ENCODE measurements around the gene GNG12. TPM values are rescaled to one million over a fixed set of nuclear protein-coding genes. Genes with fewer than 3 reads are reported as not detected.
"Not testable (repeated sequence)": the region's sequence is repeated elsewhere in the genome, so short reads cannot be mapped to it uniquely, and the experiment has no call there.

The GNG12 gene
- total RNA-seq, 1 experiment from 2014 or later = 360 TPM

DNA sequence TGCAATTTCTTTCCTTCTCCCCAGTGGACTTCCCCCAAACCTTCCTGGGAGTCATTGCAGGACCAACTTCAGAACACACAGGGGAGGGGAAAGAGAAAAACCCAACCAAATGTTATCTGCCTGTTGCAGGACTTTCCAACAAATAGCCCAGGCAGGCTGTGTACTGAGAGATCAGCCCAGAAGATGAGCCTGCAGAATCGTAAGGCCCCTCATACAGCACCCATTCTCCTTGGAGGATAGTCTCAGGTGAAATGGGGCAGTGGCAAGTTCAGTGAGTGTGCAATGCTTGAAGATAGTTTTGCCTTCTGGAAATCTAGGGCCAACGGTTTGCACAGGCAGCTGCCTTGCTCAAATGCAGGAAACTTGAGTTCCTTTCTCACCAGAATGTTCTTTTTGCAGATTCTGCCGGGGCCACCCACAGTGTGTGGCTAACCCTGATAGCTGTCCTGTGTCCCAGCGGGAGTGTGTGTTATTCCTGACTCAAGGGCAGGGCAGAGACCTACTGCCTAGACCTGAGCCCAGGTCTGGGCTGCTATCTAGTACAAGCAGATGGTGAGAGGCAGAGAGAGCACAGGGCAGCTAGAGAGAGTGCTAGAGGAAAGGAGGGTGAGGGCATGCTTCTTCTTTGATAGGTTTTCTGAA, 99.5 kb downstream of the GNG12 start:
- in situ Hi-C loops (cut with HindIII; ENCODE audit: low pct_unique_long_range_greater_than_20kb, low sequenced_read_pairs) = no loop called here
- DNase-seq (ENCODE audit: low read depth, low spot score) = no peak

DNA sequence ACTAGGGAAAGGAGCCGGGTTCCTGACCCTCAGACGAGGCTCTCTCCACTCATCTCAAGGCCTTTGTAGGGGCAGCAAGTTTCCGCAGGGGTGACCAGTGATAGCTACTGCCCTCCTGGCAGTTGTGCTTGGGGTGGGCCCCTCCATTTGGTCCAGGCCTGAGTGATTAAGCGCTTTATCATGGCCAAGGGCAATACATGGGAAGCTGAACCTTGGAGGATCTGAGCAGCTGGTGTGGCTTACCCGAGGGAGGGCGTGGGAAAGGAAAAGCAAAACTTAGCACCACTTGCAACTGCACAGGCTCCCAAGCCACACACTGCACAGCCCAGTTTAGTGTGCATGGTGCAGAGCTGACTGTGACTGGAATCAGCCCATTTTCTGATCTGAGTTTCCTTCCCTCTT, 100.5 kb downstream of the GNG12 start:
- no peak for DNase-seq (ENCODE audit: low read depth, low spot score)
- in situ Hi-C loops (cut with HindIII; ENCODE audit: low pct_unique_long_range_greater_than_20kb, low sequenced_read_pairs) = no loop called here

DNA sequence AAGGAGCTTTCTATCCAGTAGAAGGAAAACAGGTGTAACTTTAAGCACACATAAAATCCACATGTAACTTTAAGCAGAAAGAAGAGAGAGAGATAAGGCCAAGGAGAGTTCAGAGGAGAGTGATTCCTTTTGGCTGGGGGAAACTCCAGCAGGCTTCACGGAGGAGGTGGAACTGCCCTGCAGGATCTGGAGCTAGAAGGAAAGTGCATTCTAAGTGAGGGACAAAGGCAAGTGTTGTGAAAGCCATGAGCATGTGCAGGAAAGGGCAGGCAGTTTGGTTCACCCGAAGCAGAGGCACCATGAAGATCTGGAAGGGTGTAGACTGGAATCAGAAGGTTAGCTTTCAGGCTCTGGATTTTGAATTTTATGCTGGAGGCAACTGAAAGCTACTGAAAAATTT, 101.9 kb downstream of the GNG12 start:
- in situ Hi-C loops (cut with HindIII; ENCODE audit: low pct_unique_long_range_greater_than_20kb, low sequenced_read_pairs) = no loop called here
- no peak for DNase-seq (ENCODE audit: low read depth, low spot score)

DNA sequence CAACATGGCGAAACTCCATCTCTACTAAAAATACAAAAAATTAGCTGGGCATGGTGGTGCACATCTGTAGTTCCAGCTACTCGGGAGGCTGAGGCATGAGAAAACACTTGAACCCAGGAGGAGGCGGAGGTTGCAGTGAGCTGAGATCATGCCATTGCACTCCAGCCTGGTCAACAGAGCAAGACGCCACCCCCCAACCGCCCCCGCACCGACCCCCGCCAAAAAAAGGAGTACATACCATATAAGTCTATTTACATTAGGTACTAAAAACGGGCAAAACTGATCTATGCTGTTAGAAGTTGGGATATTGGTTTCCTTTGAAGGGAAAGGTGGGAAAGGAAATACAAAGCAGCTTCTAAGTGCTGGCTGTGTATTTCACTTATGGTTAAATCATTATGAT, 103.0 kb downstream of the GNG12 start:
- in situ Hi-C loops (cut with HindIII; ENCODE audit: low pct_unique_long_range_greater_than_20kb, low sequenced_read_pairs); DNase-seq (ENCODE audit: low read depth, low spot score): not testable (repeated sequence)

DNA sequence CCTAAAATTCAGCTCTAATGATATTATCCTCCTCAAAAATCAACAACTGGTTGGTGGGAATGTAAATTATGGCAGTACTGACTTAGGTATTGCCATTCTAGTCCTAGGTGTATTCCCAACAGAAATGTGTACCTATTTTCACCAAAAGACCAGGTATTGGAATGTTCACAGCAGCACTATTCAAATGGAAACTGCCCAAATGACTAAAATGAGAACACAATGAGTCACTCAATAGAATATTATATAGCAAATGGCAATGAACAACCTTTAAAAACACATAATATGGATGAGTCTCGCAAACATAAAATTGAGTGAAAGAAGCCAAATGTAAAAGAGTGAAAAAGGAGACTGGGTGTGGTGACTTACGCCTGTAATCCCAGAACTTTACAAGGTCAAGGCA, 103.4 kb downstream of the GNG12 start:
- in situ Hi-C loops (cut with HindIII; ENCODE audit: low pct_unique_long_range_greater_than_20kb, low sequenced_read_pairs) = no loop called here
- DNase-seq (ENCODE audit: low read depth, low spot score) = no peak

DNA sequence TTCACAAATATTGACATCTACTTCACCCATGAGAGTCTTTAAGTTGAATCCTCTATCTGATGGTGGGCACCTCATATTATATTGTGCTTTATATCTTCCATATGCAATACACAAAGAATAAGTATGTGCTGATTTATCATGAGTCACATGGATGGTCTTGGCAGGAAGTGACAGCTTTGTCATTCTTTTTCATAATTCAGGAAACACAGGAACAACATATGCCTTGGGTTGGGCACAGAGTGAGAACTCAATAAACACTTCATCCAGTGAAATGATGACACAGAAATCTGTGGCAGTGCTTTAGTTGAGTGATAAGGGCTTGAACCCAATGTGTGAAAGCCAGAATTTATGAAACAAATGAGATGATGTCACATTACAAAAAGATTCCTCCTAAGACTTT, 107.0 kb downstream of the GNG12 start:
- in situ Hi-C loops (cut with HindIII; ENCODE audit: low pct_unique_long_range_greater_than_20kb, low sequenced_read_pairs) = no loop called here
- DNase-seq (ENCODE audit: low read depth, low spot score) = peak; percentile 19

DNA sequence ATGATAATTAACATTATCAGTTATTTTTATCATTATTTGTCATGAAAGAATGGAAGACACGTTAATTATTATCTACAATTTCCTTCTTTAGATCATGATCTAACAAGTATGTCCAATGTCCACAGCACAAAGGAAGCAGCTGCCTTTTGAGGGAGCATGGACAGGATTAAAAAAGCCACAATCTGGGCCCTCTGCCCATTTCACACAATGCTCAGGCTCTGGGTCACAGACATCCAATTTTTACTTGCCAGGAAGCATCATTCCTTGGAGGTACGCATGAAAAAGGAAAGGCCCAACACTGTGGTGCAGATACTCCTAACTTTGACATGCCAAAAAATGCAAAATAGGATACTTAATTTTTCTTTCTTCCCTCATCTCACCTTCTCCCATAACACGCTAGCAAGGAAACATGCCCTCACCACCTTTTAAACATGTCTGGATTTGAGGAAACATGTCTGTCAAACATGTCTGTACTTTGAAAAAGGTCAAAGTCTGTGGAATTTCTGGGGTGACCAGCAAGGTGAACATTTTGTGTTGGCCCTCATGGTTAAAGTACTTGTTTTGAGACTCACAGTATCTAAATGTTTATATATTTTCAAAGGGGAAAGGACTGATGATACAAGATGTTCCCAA, 108.2 kb downstream of the GNG12 start:
- in situ Hi-C loops (cut with HindIII; ENCODE audit: low pct_unique_long_range_greater_than_20kb, low sequenced_read_pairs) = no loop called here

DNA sequence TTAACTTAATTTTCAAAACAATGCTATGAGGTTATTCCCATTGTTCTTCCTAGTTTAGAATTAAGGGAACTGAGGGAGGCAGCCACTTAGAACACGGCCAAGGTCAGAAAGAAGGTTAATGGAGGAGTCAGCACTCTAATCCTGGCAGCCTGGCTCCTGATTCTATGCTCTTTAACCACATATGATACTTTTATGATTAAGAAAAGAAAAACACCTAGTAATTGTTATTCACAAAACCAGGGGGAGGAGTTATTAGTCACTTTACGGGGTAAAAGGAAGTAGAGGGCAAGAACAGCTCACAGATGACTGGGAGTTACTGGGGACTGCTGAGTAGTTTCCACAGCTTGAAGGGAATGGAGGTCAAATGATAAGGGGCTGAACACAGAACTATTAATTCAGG, 109.6 kb downstream of the GNG12 start:
- in situ Hi-C loops (cut with HindIII; ENCODE audit: low pct_unique_long_range_greater_than_20kb, low sequenced_read_pairs) = no loop called here
- DNase-seq (ENCODE audit: low read depth, low spot score) = no peak

More for the DNA sequence above, 108.2 kb downstream of the GNG12 start:
- DNase-seq (ENCODE audit: low read depth, low spot score) = peak; percentile 69

DNA sequence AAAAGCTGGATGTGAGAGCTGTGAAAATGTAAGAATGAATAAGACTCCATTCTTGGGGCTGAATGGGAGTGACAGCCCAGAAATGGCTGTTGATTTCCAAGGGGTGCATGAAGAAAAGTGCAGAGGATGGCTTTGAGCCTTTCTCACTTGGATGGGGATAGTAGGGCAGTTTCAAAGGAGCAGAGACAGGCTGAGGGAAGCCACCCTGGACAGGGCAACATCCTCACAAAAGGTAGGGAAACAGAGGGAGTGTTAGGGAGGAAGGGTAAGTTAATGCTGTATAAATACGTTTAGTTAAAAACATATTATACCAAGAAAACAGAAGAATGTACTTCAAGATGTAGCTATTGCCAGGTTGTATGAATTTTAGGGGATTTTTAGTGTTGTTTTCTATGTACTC, 110.1 kb downstream of the GNG12 start:
- in situ Hi-C loops (cut with HindIII; ENCODE audit: low pct_unique_long_range_greater_than_20kb, low sequenced_read_pairs) = no loop called here
- no peak for DNase-seq (ENCODE audit: low read depth, low spot score)

DNA sequence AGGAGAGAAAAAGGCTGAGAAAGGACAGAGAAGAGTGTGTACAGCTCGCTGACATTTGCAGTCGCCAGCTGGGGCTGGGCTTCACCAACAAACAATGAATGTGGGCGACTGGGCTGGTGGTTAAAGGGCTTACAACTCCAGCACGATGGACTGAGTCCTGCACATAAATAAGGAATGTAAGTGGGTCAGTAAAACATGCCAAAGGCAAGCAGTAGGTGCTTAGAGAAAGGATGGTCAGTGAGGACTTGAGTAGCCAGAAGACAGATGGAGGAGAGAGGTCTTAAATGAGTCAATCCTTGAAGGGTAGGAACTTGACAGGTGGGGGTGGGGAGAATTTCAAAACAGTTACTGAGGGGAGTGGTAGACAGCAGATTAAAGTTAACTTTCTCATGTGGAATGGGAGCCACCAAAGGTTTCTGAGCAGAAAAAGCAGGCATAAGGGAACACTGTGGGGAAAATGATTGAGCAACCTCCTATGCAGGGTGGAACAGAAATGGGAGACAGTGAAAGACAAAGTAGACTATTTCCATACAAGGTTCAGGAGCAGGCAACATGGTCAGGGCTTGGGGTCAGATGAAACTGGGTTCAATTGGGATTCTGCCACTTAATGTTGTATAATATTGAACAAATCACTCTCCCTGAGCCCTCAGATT, 110.8 kb downstream of the GNG12 start:
- in situ Hi-C loops (cut with HindIII; ENCODE audit: low pct_unique_long_range_greater_than_20kb, low sequenced_read_pairs) = no loop called here
- DNase-seq (ENCODE audit: low read depth, low spot score) = no peak

DNA sequence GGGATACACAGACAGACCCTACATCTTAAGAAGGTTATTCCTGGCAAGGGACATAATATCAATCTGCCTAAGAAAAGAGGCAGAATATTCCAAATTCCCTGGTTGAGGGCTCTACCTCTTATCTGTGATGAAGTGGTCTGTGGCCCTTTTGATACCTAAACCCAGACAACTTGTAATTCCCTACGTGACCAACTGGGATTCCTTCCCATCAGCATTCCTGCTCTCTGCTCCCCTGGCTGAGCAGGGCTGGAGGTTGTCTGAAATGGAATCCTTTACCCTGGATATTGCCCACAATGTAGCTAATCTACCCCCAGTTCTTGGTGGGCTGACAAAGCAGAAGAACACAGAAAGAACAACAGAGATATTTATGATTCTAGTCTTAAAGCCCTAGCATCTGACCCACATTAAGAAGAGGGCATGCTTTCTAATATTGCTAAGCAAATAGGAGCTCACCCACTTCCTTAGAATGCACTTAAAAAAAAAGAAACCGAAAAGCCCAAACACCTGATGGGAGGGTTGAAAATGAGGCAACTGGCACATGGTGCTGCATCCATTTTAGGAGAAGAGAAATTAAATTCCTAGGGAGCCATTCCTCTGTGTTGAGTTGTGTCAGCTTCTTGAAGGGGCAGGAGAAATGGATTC, 111.5 kb downstream of the GNG12 start:
- in situ Hi-C loops (cut with HindIII; ENCODE audit: low pct_unique_long_range_greater_than_20kb, low sequenced_read_pairs) = no loop called here

DNA sequence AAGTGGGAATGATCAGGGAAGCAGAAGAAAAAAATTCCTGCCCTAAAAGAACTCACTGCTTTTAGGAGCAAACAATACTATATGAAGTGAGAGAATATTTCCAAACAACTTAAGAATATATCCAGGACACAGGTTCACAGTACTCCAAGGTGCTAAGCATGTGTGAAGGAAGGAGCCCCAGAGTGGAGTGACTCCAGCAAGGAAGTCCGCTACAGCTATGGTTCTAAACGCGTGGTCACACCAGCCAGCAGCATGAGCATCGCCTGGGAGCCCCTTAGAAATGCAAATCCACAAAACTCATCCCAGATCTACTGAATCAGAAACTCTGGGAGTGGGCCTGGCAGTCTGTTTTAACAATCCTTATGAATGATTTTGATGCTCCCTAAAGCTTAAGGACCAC, 112.2 kb downstream of the GNG12 start:
- in situ Hi-C loops (cut with HindIII; ENCODE audit: low pct_unique_long_range_greater_than_20kb, low sequenced_read_pairs) = no loop called here
- no peak for DNase-seq (ENCODE audit: low read depth, low spot score)

More for the DNA sequence above, 111.5 kb downstream of the GNG12 start:
- no peak for DNase-seq (ENCODE audit: low read depth, low spot score)

DNA sequence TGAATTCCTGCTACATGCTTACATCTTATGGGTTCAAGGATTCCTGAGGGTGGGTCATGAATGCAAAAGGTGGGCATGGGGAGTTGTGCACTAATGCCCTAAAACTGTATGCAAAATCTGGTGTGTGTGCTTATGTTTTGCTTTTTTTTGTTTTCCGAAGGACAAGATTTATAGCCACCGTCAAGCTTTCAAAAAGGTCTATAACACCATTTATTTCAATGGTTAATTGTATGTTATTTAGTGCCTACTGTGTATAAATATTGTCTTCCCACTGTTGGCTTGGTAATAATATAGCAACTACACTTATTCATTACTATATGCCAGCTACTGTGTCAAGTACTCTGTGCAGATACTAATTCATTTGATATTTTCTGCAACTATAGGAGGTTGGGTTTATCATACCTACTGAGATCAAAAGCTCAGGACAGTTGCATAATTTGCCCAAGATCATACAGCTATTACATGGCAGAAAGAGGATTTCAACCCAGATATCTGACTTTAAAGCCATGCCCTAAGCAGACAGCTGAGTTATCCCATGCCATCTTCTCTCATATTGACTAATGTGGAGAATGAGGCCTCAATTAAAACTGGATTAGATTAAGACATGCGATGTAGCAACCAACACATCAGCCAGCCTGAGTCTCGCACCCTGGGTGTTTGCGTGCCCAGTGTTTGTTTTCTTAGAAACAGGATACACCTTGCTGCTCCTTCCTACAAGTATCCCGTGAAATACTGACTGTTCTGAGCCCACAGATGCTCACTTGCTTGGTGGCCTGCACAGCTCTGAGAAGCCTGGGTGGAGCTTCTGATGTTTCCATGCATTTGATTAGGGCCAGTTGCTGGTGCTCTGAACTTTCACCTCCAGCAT, 113.7 kb downstream of the GNG12 start:
- DNase-seq (ENCODE audit: low read depth, low spot score) = no peak
- in situ Hi-C loops (cut with HindIII; ENCODE audit: low pct_unique_long_range_greater_than_20kb, low sequenced_read_pairs) = no loop called here

DNA sequence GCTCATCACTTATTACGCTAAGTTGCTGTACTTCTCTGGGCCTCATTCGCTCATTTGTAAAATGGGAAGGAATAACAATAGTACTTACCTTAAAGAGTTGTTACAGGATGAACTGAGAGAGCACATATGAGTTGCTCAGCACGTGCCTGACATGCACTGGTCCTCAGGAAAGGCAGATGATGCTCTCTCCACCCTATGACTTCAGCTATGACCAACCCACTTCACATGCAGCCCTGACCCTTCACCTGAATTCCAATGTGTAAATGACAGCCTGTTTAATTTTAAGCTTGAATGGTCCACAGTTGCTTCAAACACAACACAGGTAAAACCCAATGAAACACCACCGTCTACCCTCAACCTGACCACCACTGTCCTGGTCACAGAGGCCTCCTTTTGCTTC, 115.4 kb downstream of the GNG12 start:
- no peak for DNase-seq (ENCODE audit: low read depth, low spot score)
- in situ Hi-C loops (cut with HindIII; ENCODE audit: low pct_unique_long_range_greater_than_20kb, low sequenced_read_pairs) = no loop called here

DNA sequence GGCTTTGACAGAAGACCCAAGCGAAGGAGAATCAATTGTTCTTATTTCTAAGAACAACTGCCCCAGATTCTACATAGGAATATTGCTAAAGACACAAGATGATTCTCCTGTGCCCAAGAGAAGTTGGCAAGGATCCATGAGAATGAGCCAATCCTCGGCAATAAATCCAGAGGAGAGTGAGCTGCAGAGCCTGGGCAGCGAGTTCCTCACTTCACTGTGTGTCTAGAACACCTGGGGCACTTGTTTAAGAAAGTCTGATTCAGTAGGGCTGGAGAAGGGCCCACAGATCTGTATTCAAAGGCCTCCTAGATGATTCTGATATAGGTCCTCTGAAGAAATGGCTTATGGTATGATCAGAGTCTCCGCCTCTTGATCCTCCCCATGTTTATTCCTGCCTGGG, 116.5 kb downstream of the GNG12 start:
- no peak for DNase-seq (ENCODE audit: low read depth, low spot score)
- in situ Hi-C loops (cut with HindIII; ENCODE audit: low pct_unique_long_range_greater_than_20kb, low sequenced_read_pairs) = no loop called here

DNA sequence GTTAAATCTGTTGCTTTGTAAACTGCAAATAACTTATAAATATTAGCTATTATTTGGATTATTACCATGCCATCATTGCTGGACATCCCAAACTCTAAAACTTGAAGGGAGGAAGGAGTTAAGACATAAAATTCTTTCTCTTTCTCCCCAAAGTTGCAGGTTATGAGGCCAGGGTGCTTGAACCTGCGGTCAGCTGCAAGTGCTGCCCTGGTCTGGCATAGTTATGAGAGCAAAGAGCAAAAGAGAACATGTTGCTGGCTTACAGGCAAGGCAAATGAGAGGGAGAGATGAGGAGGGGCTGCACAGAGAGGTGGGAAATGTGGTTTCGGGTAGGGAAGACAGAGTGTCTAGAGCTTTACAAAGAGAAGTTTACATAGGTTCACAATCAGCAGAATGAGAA, 117.4 kb downstream of the GNG12 start:
- no peak for DNase-seq (ENCODE audit: low read depth, low spot score)
- in situ Hi-C loops (cut with HindIII; ENCODE audit: low pct_unique_long_range_greater_than_20kb, low sequenced_read_pairs) = no loop called here

DNA sequence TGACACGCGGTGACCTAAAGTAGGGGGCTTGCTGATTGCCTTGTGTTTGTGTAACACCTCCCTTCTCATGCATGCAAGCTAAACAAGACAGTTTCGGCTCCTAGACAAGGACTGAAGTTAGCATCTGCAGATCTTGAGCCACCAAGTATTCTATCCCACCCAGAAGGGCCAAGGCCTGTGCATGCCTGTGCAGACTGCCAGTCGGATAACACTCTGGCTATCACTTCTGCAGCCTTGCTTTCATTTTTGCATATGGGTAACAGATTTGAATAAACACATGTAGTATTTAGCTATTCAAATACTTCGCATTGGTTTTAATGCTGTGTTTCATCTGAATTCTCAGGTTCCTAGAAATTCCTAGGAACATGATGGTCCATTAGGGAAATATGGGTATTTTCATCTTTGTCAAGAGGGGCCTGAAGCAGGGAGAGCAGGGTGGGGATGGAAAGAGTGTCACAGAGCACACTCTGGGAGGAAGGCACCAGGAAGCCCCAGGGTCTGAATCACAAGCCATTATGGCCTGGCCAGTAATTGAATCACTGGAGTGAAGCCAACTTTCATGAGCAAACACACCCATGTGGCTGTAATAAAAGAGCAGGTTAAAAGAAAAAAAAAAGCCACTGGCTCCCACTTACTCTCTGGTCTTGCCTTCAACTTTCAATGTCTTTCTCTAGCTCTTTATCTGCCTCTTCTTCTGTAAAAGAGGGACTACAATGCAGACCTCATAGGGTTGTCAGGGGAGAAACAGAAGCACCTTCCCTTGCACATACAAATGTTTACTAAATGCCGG, 120.0 kb downstream of the GNG12 start:
- DNase-seq (ENCODE audit: low read depth, low spot score) = peak; percentile 59
- in situ Hi-C loops (cut with HindIII; ENCODE audit: low pct_unique_long_range_greater_than_20kb, low sequenced_read_pairs) = no loop called here

All from SK-MEL-5 (cell line).